Psoas muscle (tissue), 8 donors: Measurements from ENCODE around the gene ATP6V1G1. TPM values are rescaled to one million over a fixed set of nuclear protein-coding genes. Genes with fewer than 3 reads are reported as not detected.

ENCODE experiments used
- ATAC-seq, 4 donors: fragments of 200-7000 bp; cut with Tn5 transposase; one replicate each; pipeline ENCODE4 v1.9.1; 2020; ENCODE audit warnings: moderate library complexity in 3 of 4, mild to moderate bottlenecking in 2 of 4
- DNase-seq, 2 donors: peaks; one replicate each; pipeline ENCODE4 v3.0.0-alpha.2; 2020
- H3K27ac ChIP-seq: fragments of 200-600 bp; one replicate; pipeline ENCODE4 v1.8.0; 2022
- H3K27me3 ChIP-seq, 3 donors: fragments of 200-600 bp in 1 of 3; one replicate each; pipeline versions ENCODE4 v1.6.1 to v1.8.0; 2013 to 2022; ENCODE audit warnings: low read length in 2 of 3, mild to moderate bottlenecking in 2 of 3, moderate library complexity in 1 of 3; ENCODE audit not compliant: insufficient read depth in 3 of 3
- H3K36me3 ChIP-seq, 2 donors: fragments of 200-600 bp in 1 of 2; one replicate each; pipeline versions ENCODE4 v1.6.1 to v1.8.0; 2013 to 2022; ENCODE audit warnings: low read depth in 1 of 2, mild to moderate bottlenecking in 1 of 2, moderate library complexity in 1 of 2; ENCODE audit not compliant: insufficient read depth in 1 of 2
- H3K4me1 ChIP-seq: fragments of 200-600 bp; one replicate; pipeline ENCODE4 v1.8.0; 2022
- H3K4me3 ChIP-seq: fragments of 200-600 bp; one replicate; pipeline ENCODE4 v1.8.0; 2022; ENCODE audit warnings: mild to moderate bottlenecking
- H3K9me3 ChIP-seq: fragments of 200-600 bp; one replicate; pipeline ENCODE4 v1.8.0; 2022
- CTCF ChIP-seq: fragments of 200-600 bp; IDR thresholded peaks from one replicate; pipeline ENCODE4 v1.8.0; 2022; ENCODE audit warnings: antibody characterized with exemption
- WGBS, 3 donors: extraction: QIAGEN DNeasy Blood & Tissue Kit; methylation state at CpG; one replicate each; pipeline versions ENCODE4 v1.1.6 to v1.1.7; 2013; 5-methylcytosine and 5-hydroxymethylcytosine counted together
- intact Hi-C, 2 donors: fragments of 100-400 bp; cut with DNase I; formaldehyde crosslinking; loops; one replicate each; pipeline versions ENCODE4 v1.11.0 to v1.14.2; 2022
- polyA plus RNA-seq, 3 donors: library from polyadenylated mRNA; stranded (reverse); fragments of 200-250 nt; gene quantifications; one replicate each; pipeline ENCODE4 v1.2.3, GENCODE V29; 2013
- total RNA-seq, 4 donors: library from RNA; stranded (reverse); fragmentation: NEBNext Ultra II Directional in 2 of 4; extraction: Animal tissue kit (Norgen Biotek cat#: 25700) in 2 of 4; gene quantifications; one replicate each; pipeline versions ENCODE4 v1.2.1 to v1.2.4, GENCODE V29; 2021 to 2023
- donor health status: healthy with polysubstance abuse.
- donor health status: DM: no; HTN: no; CAD: no; lungs with moderate emphysema.
- donor health status: Bipolar disorder and iron deficiency.
- donor health status: healthy.
- donor health status: DM: yes; HTN: yes; CAD: no.
- donor health status: DM: no; HTN: no; CAD: no.
- donor health status: DM: no; HTN: no; CAD: no.
- donor health status: DM: yes; HTN: yes; CAD: no.

ATP6V1G1 gene
- total and polyA plus RNA-seq, 7 donors, result 60.9 to 132 (median 98.8) TPM

- WGBS, 3 donors, result 76 to 82% (median 77%) methylated on average over 3 of the region's 3 CpGs
- DNase-seq (no peak), ATAC-seq (no peak)
- Histone ChIP-seq H3K9me3 (no peaks in the 10 kb centered on the region), H3K27me3 (no peaks in the 10 kb centered on the region), H3K27ac (no peak overlapping the region), H3K4me3 (no peak overlapping the region), H3K4me1 (no peaks in the 10 kb centered on the region), H3K36me3 (no peaks in the 10 kb centered on the region)
- no peak for TF ChIP-seq CTCF
- intact Hi-C loops, result no loop called here
These were observed 26.6 kb upstream of the ATP6V1G1 start for GRCh38 chr9:114560956-114561355.

GRCh38 chr9:114561771-114562170 lies 25.8 kb upstream of the ATP6V1G1 start:
- no peak for TF ChIP-seq CTCF
- H3K27me3 ChIP-seq, result no peaks in the 10 kb centered on the region
- DNase-seq (no peak), ATAC-seq (no peak)
- H3K27ac ChIP-seq, result no peak overlapping the region
- H3K9me3 ChIP-seq, result no peaks in the 10 kb centered on the region
- no peaks in the 10 kb centered on the region for H3K4me1 ChIP-seq
- H3K4me3 ChIP-seq, result no peak overlapping the region
- 46 to 60% (median 57%) methylated on average over 7 of the region's 7 CpGs for WGBS, 3 donors
- H3K36me3 ChIP-seq, result no peaks in the 10 kb centered on the region
- intact Hi-C loops, result no loop called here

GRCh38 chr9:114565204-114565603 lies 22.4 kb upstream of the ATP6V1G1 start:
- Histone ChIP-seq H3K9me3 (no peaks in the 10 kb centered on the region), H3K27me3 (no peaks in the 10 kb centered on the region), H3K4me1 (no peaks in the 10 kb centered on the region), H3K4me3 (no peak overlapping the region), H3K27ac (no peak overlapping the region), H3K36me3 (no peaks in the 10 kb centered on the region)
- no peak for ATAC-seq
- no peak for DNase-seq
- WGBS, 3 donors, result 62 to 70% (median 67%) methylated on average over 3 of the region's 3 CpGs
- intact Hi-C loops, result no loop called here
- TF ChIP-seq CTCF, result no peak

GRCh38 chr9:114570742-114571141 lies 16.8 kb upstream of the ATP6V1G1 start:
- no peaks in the 10 kb centered on the region for H3K36me3 ChIP-seq
- H3K27me3 ChIP-seq, result no peaks in the 10 kb centered on the region
- no peak for ATAC-seq
- intact Hi-C loops, result no loop called here
- 49 to 61% (median 50%) methylated on average over 7 of the region's 7 CpGs for WGBS, 3 donors
- no peak for DNase-seq
- H3K9me3 ChIP-seq, result no peaks in the 10 kb centered on the region
- no peak overlapping the region for H3K27ac ChIP-seq
- H3K4me3 ChIP-seq, result no peak overlapping the region
- H3K4me1 ChIP-seq, result no peaks in the 10 kb centered on the region
- no peak for TF ChIP-seq CTCF

GRCh38 chr9:114571391-114571790 lies 16.2 kb upstream of the ATP6V1G1 start:
- Histone ChIP-seq H3K4me1 (no peaks in the 10 kb centered on the region), H3K9me3 (no peaks in the 10 kb centered on the region), H3K36me3 (no peaks in the 10 kb centered on the region), H3K4me3 (no peak overlapping the region), H3K27me3 (no peaks in the 10 kb centered on the region), H3K27ac (no peak overlapping the region)
- TF ChIP-seq CTCF, result no peak
- DNase-seq (no peak), ATAC-seq (no peak)
- intact Hi-C loops, result no loop called here
- WGBS, 3 donors, result 67 to 77% (median 69%) methylated on average over 3 of the region's 3 CpGs
